ENCODE data around the gene DNAJC1. TPM values are rescaled to one million over a fixed set of nuclear protein-coding genes. Genes with fewer than 3 reads are reported as not detected.
A peak's percentile ranks its signal among the peaks of the same experiment; 100 is the strongest.

DNAJC1 gene
- total and polyA plus RNA-seq, 10 of the 15 experiments (the other 5 are each of a cell fraction or from before 2014, with no cell fraction given) = 2.5 to 39.3 (median 20.4) TPM

DNA sequence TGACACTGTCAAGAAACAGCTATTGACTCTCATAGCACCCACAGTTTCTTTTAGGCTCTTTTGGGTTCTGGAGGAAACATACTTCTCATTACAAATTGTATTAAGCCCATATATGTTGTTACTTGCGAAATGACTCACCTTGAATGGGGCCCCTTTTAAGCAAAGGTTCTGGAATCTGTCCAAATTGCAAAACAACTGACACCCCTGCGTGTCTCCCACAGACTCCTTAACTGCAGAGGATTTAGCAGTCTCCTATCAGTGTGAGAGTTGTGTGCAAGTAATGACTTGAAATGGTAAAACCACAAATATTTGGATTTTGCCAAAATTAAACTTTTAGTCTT, 192.3 kb downstream of the DNAJC1 start:
- ATAC-seq (no peak), FAIRE-seq (no peak), DNase-seq (ENCODE audit: low read depth, low spot score) (no peak)
- H2AFZ ChIP-seq (ENCODE audit: control insufficient read depth, low read depth, low read length) = no peak overlapping the region
- ChIA-PET CTCF (no interaction called here), RAD21 (ENCODE audit: unreplicated experiment) (no interaction called here), SMC1A (ENCODE audit: uncharacterized antibody, unreplicated experiment) (no interaction called here), POLR2A (no interaction called here)
- H3K4me2 ChIP-seq (ENCODE audit: control insufficient read depth, insufficient read depth) = no peak overlapping the region
- H3K4me1 ChIP-seq (ENCODE audit: control insufficient read depth, insufficient read depth, low read length) = no peaks in the 10 kb centered on the region
- no peaks in the 10 kb centered on the region for H3K27me3 ChIP-seq (replicated peaks in 1 of 2; ENCODE audit: control insufficient read depth in 2 of 2, insufficient read depth in 2 of 2, low read length in 1 of 2)
- no peaks in the 10 kb centered on the region; the same call in 2 of the 3 replicates for H3K9me3 ChIP-seq (replicated peaks; ENCODE audit: control insufficient read depth, insufficient read depth, low read length)
- intact Hi-C loops (cut with micrococcal nuclease; ENCODE audit: unreplicated experiment) = no loop called here
- no peaks in the 10 kb centered on the region for H3K79me2 ChIP-seq (ENCODE audit: control insufficient read depth, insufficient read depth, low read length)
- in situ Hi-C loops (cut with MboI) = no loop called here
- no peak overlapping the region for H3K27ac ChIP-seq (ENCODE audit: control insufficient read depth, insufficient read depth)
- 100% methylated on average over 2 of the region's 2 CpGs for WGBS (ENCODE audit: insufficient coverage, insufficient replicate concordance, low lambda C conversion rate, missing lambda C conversion rate)
- no peak overlapping the region for H3K9ac ChIP-seq (ENCODE audit: control insufficient read depth, insufficient read depth, low read length)
- H4K20me1 ChIP-seq (ENCODE audit: control insufficient read depth, insufficient read depth) = no peaks in the 10 kb centered on the region
- H3K4me3 ChIP-seq = no peak overlapping the region
- H3K36me3 ChIP-seq (ENCODE audit: control insufficient read depth in 2 of 2, insufficient read depth in 2 of 2, low read length in 1 of 2) = no peaks in the 10 kb centered on the region
- no TSS peak for BruUV-seq (replicated peaks)
- peak; percentile 60 for TF ChIP-seq JUNB (IDR thresholded peaks at IDR 0.05)
- no peak for TF ChIP-seq BHLHE40 (IDR thresholded peaks at IDR 0.05; ENCODE audit: borderline replicate concordance in 1 of 2, low read depth in 2 of 2, low read length in 1 of 2)

DNA sequence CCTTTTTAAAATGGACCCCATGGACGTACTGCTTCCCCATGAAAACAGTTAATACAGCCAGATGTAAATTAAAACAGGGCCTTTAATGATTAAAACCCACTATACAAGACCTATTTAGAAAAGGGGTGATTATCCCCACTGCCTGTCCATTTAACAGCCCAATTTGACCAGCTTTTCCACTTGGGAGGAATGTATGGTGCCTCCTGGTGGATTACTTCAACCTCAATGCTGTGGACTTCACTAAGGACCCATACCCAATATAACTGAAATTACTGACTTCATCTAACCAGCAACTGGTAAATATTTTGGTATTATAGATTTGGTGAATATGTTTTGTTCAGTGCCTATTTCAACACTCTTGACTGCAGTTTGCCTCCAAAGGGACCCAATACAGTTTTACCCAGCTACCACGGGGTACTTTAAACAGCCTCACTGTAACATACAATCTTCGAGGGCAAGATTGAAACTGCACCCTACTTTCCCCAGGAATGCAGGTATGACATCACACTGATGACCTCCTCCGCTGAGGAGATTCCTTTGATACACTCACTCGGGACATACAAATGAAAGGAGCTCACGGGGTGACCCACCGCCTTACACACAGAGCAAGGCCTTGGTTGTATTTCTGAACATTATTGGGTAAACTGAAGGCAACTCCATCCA, 192.8 kb downstream of the DNAJC1 start:
- intact Hi-C loops (cut with micrococcal nuclease; ENCODE audit: unreplicated experiment) (no loop called here), in situ Hi-C loops (cut with MboI) (no loop called here)
- CTCF ChIA-PET = no interaction called here
- Histone ChIP-seq H3K4me3 (no peak overlapping the region), H3K4me1 (ENCODE audit: control insufficient read depth, insufficient read depth, low read length) (no peaks in the 10 kb centered on the region), H3K9me3 (replicated peaks; ENCODE audit: control insufficient read depth, insufficient read depth, low read length) (no peaks in the 10 kb centered on the region; the same call in 2 of the 3 replicates), H3K4me2 (ENCODE audit: control insufficient read depth, insufficient read depth) (no peak overlapping the region), H3K27ac (ENCODE audit: control insufficient read depth, insufficient read depth) (no peak overlapping the region), H2AFZ (ENCODE audit: control insufficient read depth, low read depth, low read length) (no peak overlapping the region), H3K27me3 (replicated peaks in 1 of 2; ENCODE audit: control insufficient read depth in 2 of 2, insufficient read depth in 2 of 2, low read length in 1 of 2) (no peaks in the 10 kb centered on the region), H3K36me3 (ENCODE audit: control insufficient read depth in 2 of 2, insufficient read depth in 2 of 2, low read length in 1 of 2) (no peaks in the 10 kb centered on the region), H4K20me1 (ENCODE audit: control insufficient read depth, insufficient read depth) (no peaks in the 10 kb centered on the region), H3K79me2 (ENCODE audit: control insufficient read depth, insufficient read depth, low read length) (no peaks in the 10 kb centered on the region), H3K9ac (ENCODE audit: control insufficient read depth, insufficient read depth, low read length) (no peak overlapping the region)
- no TSS peak for BruUV-seq (replicated peaks)
- RAD21 ChIA-PET (ENCODE audit: unreplicated experiment) = no interaction called here
- WGBS (ENCODE audit: insufficient coverage, insufficient replicate concordance, low lambda C conversion rate, missing lambda C conversion rate) = 99% methylated on average over 7 of the region's 7 CpGs
- no peak for ATAC-seq
- POLR2A ChIA-PET = no interaction called here
- no peak for TF ChIP-seq POLR2A (IDR thresholded peaks at IDR 0.05; ENCODE audit: low read depth, low read length)
- no peak for TF ChIP-seq JUNB (IDR thresholded peaks at IDR 0.05)
- TF ChIP-seq, protein P1, sequence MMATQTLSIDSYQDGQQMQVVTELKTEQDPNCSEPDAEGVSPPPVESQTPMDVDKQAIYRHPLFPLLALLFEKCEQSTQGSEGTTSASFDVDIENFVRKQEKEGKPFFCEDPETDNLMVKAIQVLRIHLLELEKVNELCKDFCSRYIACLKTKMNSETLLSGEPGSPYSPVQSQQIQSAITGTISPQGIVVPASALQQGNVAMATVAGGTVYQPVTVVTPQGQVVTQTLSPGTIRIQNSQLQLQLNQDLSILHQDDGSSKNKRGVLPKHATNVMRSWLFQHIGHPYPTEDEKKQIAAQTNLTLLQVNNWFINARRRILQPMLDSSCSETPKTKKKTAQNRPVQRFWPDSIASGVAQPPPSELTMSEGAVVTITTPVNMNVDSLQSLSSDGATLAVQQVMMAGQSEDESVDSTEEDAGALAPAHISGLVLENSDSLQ (IDR thresholded peaks at IDR 0.05) = no peak
- TF ChIP-seq SMARCA5 (IDR thresholded peaks at IDR 0.05) = no peak
- no peak for TF ChIP-seq BACH1 (IDR thresholded peaks at IDR 0.05; ENCODE audit: borderline replicate concordance)
- no peak for FAIRE-seq
- SMC1A ChIA-PET (ENCODE audit: uncharacterized antibody, unreplicated experiment) = interaction anchor here (0.5 kb wide), 1 partner anchor 16 kb away, joined by 3 read pairs; no protein-coding TSS in a partner anchor
- DNase-seq (ENCODE audit: low read depth, low spot score) = no peak

Measured in GM12878 (cell line).